SJCRH30 (cell line): ENCODE measurements around the gene ALG2. TPM values are rescaled to one million over a fixed set of nuclear protein-coding genes. Genes with fewer than 3 reads are reported as not detected.
"Not testable (repeated sequence)": the region's sequence is repeated elsewhere in the genome, so short reads cannot be mapped to it uniquely, and the experiment has no call there.

ENCODE experiments used
- DNase-seq, 2 experiments: peaks; one replicate each; pipeline ENCODE4 v3.0.0-alpha.2; 2015 to 2020
- H3K27ac ChIP-seq: fragments of 250-450 bp; sonication (Bioruptor Pico); 2 replicates; pipeline ENCODE4 v1.5.1; 2020; ENCODE audit warnings: mild to moderate bottlenecking, moderate library complexity
- H3K27me3 ChIP-seq: fragments of 250-450 bp; sonication (Bioruptor Pico); 2 replicates; pipeline ENCODE4 v1.5.1; 2020; ENCODE audit warnings: mild to moderate bottlenecking, moderate library complexity
- H3K36me3 ChIP-seq: fragments of 250-450 bp; sonication (Bioruptor Pico); 2 replicates; pipeline ENCODE4 v1.5.1; 2020; ENCODE audit warnings: mild to moderate bottlenecking, moderate library complexity
- H3K4me1 ChIP-seq: fragments of 250-450 bp; sonication (Bioruptor Pico); 2 replicates; pipeline ENCODE4 v1.5.1; 2020; ENCODE audit warnings: mild to moderate bottlenecking, moderate library complexity
- H3K4me3 ChIP-seq: fragments of 250-450 bp; sonication (Bioruptor Pico); 2 replicates; pipeline ENCODE4 v1.5.1; 2020; ENCODE audit warnings: mild to moderate bottlenecking, moderate library complexity
- H3K9me3 ChIP-seq: fragments of 250-450 bp; sonication (Bioruptor Pico); replicated peaks from 2 replicates; pipeline ENCODE4 v1.5.1; 2020; ENCODE audit warnings: mild to moderate bottlenecking, moderate library complexity
- total RNA-seq: library from RNA; depleted of rRNA; stranded (reverse); fragments of >200 nt; shearing (Covaris generic); gene quantifications from 2 replicates; pipeline ENCODE4 v1.2.3, GENCODE V29; 2014

The ALG2 gene
- total RNA-seq, 1 experiment from 2014 or later: 38.7 TPM

DNA sequence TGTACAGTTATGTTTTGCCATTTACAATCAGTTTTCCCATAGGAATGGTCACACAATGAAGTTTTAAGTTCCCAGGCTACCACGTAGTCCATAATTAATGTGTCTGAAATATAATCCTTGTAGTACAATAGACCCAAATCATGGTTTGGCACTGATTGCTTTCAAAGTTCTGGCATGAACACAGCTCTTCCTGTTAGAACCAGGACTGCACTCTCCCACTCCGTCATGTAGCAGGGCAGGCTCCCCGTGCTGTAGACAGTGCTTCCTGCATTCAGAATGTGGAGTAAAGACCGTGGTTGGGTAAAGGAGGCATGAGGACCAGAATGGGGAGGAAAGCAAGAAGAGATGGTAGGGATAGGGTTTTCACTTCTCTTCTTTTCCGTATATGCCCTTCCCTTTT is 4.3 kb upstream of the ALG2 start:
- peaks cover 48% of the 10 kb centered on the region for H3K36me3 ChIP-seq
- DNase-seq: no peak

GRCh38 chr9:99224445-99224844 is 2.7 kb upstream of the ALG2 start:
- Histone ChIP-seq H3K4me1 (no peaks in the 10 kb centered on the region; the same call in 1 of the 2 replicates), H3K36me3 (peaks cover 38% of the 10 kb centered on the region), H3K27ac (no peak overlapping the region), H3K9me3 (no peaks in the 10 kb centered on the region), H3K4me3 (no peak overlapping the region), H3K27me3 (no peaks in the 10 kb centered on the region)
- no peak for DNase-seq

More for the DNA sequence above, 4.3 kb upstream of the ALG2 start:
- Histone ChIP-seq H3K27ac (no peak overlapping the region), H3K27me3 (no peaks in the 10 kb centered on the region), H3K4me3 (no peak overlapping the region), H3K4me1 (no peaks in the 10 kb centered on the region; the same call in 1 of the 2 replicates), H3K9me3 (no peaks in the 10 kb centered on the region)

DNA sequence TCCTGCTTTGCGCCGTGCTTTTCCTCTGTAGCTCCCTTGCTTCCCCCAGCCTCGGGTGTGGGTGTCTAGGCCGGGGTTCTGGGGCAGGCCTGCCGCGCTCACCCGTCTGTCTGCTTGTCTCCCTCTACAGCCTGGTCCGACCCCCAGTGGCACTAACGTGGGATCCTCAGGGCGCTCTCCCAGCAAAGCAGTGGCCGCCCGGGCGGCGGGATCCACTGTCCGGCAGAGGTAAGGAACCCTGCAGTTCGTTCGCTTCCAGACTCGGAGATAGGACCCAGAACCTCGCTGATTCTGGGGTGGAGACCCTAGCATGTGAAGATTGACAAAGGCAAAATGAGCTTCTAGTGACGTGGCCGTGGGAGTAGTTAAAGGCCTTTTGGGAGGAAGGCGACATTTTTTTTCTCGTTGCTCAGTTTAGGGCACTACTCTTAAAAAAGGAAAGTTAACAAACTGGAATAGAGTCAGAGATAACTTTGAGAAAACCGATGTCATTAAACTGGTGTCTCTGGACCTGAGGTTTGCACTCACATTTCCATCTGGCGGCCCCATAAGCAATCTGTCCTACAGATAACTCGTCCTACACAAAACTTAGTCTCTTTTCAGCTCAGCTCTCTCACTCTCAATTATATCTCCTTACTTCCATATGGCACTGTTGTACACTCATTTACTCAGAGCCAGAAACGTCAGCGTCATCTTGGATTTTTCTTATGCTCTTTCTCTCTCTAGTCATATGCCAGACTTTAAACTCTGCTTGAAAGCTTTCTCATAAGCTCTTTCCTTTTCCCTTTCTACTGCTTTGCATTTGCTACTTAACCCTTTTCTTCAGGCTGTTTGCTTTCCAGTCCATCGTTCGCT is 901 bp upstream of the ALG2 start:
- Histone ChIP-seq H3K27me3 (no peaks in the 10 kb centered on the region), H3K36me3 (peaks cover 32% of the 10 kb centered on the region), H3K4me1 (no peaks in the 10 kb centered on the region; the same call in 1 of the 2 replicates), H3K4me3 (peak overlapping the region; percentile 89), H3K27ac (peak overlapping the region; percentile 99), H3K9me3 (no peaks in the 10 kb centered on the region)
- no peak for DNase-seq

- H3K36me3 ChIP-seq: peaks cover 40% of the 10 kb centered on the region
- no peaks in the 10 kb centered on the region for H3K9me3 ChIP-seq
- H3K4me1 ChIP-seq: no peaks in the 10 kb centered on the region; the same call in 1 of the 2 replicates
- H3K27me3 ChIP-seq: no peaks in the 10 kb centered on the region
- H3K27ac ChIP-seq: peak overlapping the region; percentile 99
- no peak for DNase-seq
- peak overlapping the region; percentile 89 for H3K4me3 ChIP-seq
Measured at GRCh38 chr9:99221266-99221620, 499 bp downstream of the ALG2 start.

GRCh38 chr9:99220011-99220410 is 1.7 kb downstream of the ALG2 start:
- H3K4me3 ChIP-seq: no peak overlapping the region
- H3K27me3 ChIP-seq: no peaks in the 10 kb centered on the region
- no peaks in the 10 kb centered on the region; the same call in 1 of the 2 replicates for H3K4me1 ChIP-seq
- H3K9me3 ChIP-seq: no peaks in the 10 kb centered on the region
- DNase-seq: no peak
- peaks cover 38% of the 10 kb centered on the region for H3K36me3 ChIP-seq
- no peak overlapping the region for H3K27ac ChIP-seq

GRCh38 chr9:99216073-99216472 is 5.7 kb downstream of the ALG2 start:
- Histone ChIP-seq H3K4me3 (no peak overlapping the region), H3K9me3 (no peaks in the 10 kb centered on the region), H3K27ac (no peak overlapping the region), H3K4me1 (no peaks in the 10 kb centered on the region; the same call in 1 of the 2 replicates), H3K36me3 (peaks cover 26% of the 10 kb centered on the region), H3K27me3 (no peaks in the 10 kb centered on the region)
- no peak for DNase-seq

GRCh38 chr9:99213197-99213596 is 8.5 kb downstream of the ALG2 start:
- no peak overlapping the region for H3K4me3 ChIP-seq
- H3K4me1 ChIP-seq: no peaks in the 10 kb centered on the region
- H3K27me3 ChIP-seq: no peaks in the 10 kb centered on the region
- H3K9me3 ChIP-seq: 0 out of 2 replicates have a peak, but pooled peaks cover 6% of the 10 kb centered on the region
- no peak for DNase-seq
- no peak overlapping the region for H3K27ac ChIP-seq
- H3K36me3 ChIP-seq: peaks cover 14% of the 10 kb centered on the region

- Histone ChIP-seq H3K36me3 (peaks cover 5% of the 10 kb centered on the region), H3K4me1 (no peaks in the 10 kb centered on the region), H3K27ac (no peak overlapping the region), H3K27me3 (no peaks in the 10 kb centered on the region), H3K9me3 (0 out of 2 replicates have a peak, but pooled peaks cover 6% of the 10 kb centered on the region), H3K4me3 (no peak overlapping the region)
- DNase-seq: no peak
Measured at GRCh38 chr9:99211746-99212145, 10.0 kb downstream of the ALG2 start.

- Histone ChIP-seq H3K36me3 (no peaks in the 10 kb centered on the region), H3K4me1 (no peaks in the 10 kb centered on the region), H3K27ac (no peak overlapping the region), H3K9me3 (0 out of 2 replicates have a peak, but pooled peaks cover 6% of the 10 kb centered on the region), H3K27me3 (no peaks in the 10 kb centered on the region), H3K4me3 (no peak overlapping the region)
- DNase-seq: no peak
Measured at GRCh38 chr9:99210572-99210971, 11.2 kb downstream of the ALG2 start.

DNA sequence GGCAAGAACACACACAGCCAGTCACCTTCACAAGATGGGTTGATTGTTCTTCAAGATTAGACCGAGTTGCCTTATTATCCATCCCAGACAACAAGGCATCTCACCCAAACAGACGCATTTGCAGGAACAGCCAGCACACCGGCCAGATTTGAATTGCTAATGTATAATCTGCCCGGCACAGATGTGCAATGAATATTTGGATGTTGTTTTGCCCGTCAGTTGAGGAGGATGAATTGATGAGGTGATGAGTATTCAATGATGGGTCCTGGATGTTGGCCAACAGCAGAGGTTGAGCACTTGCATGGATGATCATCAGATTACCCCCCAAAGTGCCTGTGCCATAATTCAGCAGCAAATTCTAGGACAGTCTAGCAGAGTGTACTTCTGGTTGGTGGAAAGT is 20.1 kb downstream of the ALG2 start:
- H3K4me1 ChIP-seq: no peaks in the 10 kb centered on the region
- H3K9me3 ChIP-seq: no peaks in the 10 kb centered on the region
- no peaks in the 10 kb centered on the region for H3K36me3 ChIP-seq
- no peak for DNase-seq
- no peak overlapping the region for H3K27ac ChIP-seq
- H3K27me3 ChIP-seq: peaks cover 12% of the 10 kb centered on the region; the same call in 1 of the 2 replicates
- no peak overlapping the region for H3K4me3 ChIP-seq

GRCh38 chr9:99199938-99200539 is 21.7 kb downstream of the ALG2 start:
- DNase-seq: no peak
- no peaks in the 10 kb centered on the region for H3K36me3 ChIP-seq
- H3K9me3 ChIP-seq: no peaks in the 10 kb centered on the region; the same call in 1 of the 2 replicates
- H3K4me3 ChIP-seq: no peak overlapping the region
- H3K4me1 ChIP-seq: no peaks in the 10 kb centered on the region
- H3K27ac ChIP-seq: no peak overlapping the region
- peaks cover 12% of the 10 kb centered on the region; the same call in 1 of the 2 replicates for H3K27me3 ChIP-seq

GRCh38 chr9:99197987-99198386 is 23.8 kb downstream of the ALG2 start:
- no peaks in the 10 kb centered on the region; the same call in 1 of the 2 replicates for H3K9me3 ChIP-seq
- H3K36me3 ChIP-seq: no peaks in the 10 kb centered on the region
- no peak overlapping the region for H3K27ac ChIP-seq
- H3K4me1 ChIP-seq: no peaks in the 10 kb centered on the region
- DNase-seq: no peak
- H3K4me3 ChIP-seq: no peak overlapping the region
- peaks cover 12% of the 10 kb centered on the region; the same call in 1 of the 2 replicates for H3K27me3 ChIP-seq

GRCh38 chr9:99197124-99197630 is 24.6 kb downstream of the ALG2 start:
- Histone ChIP-seq H3K27me3 (peaks cover 12% of the 10 kb centered on the region; the same call in 1 of the 2 replicates), H3K9me3 (no peaks in the 10 kb centered on the region; the same call in 1 of the 2 replicates), H3K27ac (no peak overlapping the region), H3K4me3 (no peak overlapping the region), H3K4me1 (no peaks in the 10 kb centered on the region), H3K36me3 (no peaks in the 10 kb centered on the region)
- DNase-seq: no peak

DNA sequence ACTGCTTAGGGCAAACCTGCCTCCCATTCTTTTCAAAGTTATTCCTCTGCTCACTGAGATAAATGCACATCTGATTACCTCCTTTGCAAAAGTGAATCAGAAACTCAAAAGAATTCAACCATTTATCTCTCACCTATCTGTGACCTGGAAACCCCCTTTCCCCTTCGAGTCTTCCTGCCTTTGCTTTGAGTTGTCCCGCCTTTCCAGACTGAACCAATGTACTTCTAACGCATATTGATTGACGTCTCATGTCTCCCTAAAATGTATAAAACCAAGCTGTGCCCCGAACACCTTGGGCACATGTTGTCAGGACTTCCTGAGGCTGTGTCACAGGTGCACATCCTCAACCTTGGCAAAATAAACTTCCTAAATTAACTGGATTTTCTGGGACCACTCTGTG is 25.3 kb downstream of the ALG2 start:
- peaks cover 12% of the 10 kb centered on the region; the same call in 1 of the 2 replicates for H3K27me3 ChIP-seq
- not testable (repeated sequence) for H3K27ac ChIP-seq, H3K4me3 ChIP-seq, H3K4me1 ChIP-seq, DNase-seq, H3K9me3 ChIP-seq, H3K36me3 ChIP-seq

DNA sequence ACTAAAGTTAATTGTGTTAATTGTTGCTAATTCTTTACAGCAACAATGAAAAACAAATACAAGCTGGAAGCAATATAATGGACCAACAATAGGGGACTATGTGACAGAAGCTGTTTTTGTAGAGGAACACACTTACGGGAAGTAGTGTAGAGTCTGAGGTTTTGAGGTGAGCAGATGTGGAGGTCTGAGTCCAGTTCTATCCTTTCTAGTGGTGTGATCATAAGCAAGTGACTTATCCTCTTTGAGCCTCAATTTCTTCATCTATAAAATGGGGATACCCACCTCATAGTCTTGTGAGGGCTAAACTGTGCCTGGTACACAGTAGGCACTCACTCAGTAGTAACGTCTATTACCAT is 28.3 kb downstream of the ALG2 start:
- Histone ChIP-seq H3K9me3 (no peaks in the 10 kb centered on the region; the same call in 1 of the 2 replicates), H3K4me3 (no peak overlapping the region), H3K36me3 (no peaks in the 10 kb centered on the region), H3K27me3 (peaks cover 6% of the 10 kb centered on the region; the same call in 1 of the 2 replicates), H3K27ac (no peak overlapping the region), H3K4me1 (peaks cover 13% of the 10 kb centered on the region)
- DNase-seq: no peak
